Measurements from ENCODE around the gene ZXDB.

GRCh38 chrX:57596109-57596508 is 4.3 kb downstream of the ZXDB start:
- TF ChIP-seq POLR2AphosphoS5 (IDR thresholded peaks at IDR 0.05; ENCODE audit: low read depth): no peak
- no peak for TF ChIP-seq CTCF (IDR thresholded peaks at IDR 0.05; ENCODE audit: insufficient read depth, low read length)
